Measurements from ENCODE around the gene DCT. TPM values are rescaled to one million over a fixed set of nuclear protein-coding genes. Genes with fewer than 3 reads are reported as not detected.

Gene DCT
- total and polyA plus RNA-seq, 2 of the 4 experiments (the other 2 are of a cell fraction): not detected

GRCh38 chr13:94414708-94415107 is 64.8 kb downstream of the DCT start:
- no CpG with 5 or more reads among the region's 4 CpGs for WGBS, 2 experiments (ENCODE audit: extremely low coverage in 2 of 2, insufficient read length in 1 of 2)
- no peak overlapping the region for H4K91ac ChIP-seq (ENCODE audit: insufficient read depth, low read depth, low read length)
- H2BK20ac ChIP-seq (ENCODE audit: low read depth, low read length): no peak overlapping the region
- H3K79me1 ChIP-seq (ENCODE audit: low read depth in 1 of 2, low read length in 2 of 2): no peaks in the 10 kb centered on the region
- H2AFZ ChIP-seq (replicated peaks; ENCODE audit: low read length, poor library complexity): no peak overlapping the region
- H2BK120ac ChIP-seq (ENCODE audit: low read depth, low read length): no peak overlapping the region
- no peaks in the 10 kb centered on the region for H3K36me3 ChIP-seq (ENCODE audit: control insufficient read depth, insufficient read depth, low read length)
- H3K4me2 ChIP-seq (ENCODE audit: low read depth, low read length): no peak overlapping the region
- peak; percentile 14 for DNase-seq
- no peak overlapping the region for H4K8ac ChIP-seq (ENCODE audit: low read depth in 2 of 2, low read length in 2 of 2)
- CTCF ChIA-PET: no interaction called here
- no peak overlapping the region for H3K18ac ChIP-seq (ENCODE audit: low read depth, low read length)
- H2BK5ac ChIP-seq (ENCODE audit: low read depth, low read length, poor library complexity, severe bottlenecking): no peak overlapping the region
- intact Hi-C loops (cut with micrococcal nuclease) (no loop called here), dilution Hi-C loops (cut with HindIII; ENCODE audit: low sequenced_read_pairs, unreplicated experiment) (no loop called here), in situ Hi-C loops (cut with MboI; ENCODE audit: low sequenced_read_pairs) (no loop called here)
- no peak overlapping the region for H3K4me3 ChIP-seq (ENCODE audit: insufficient read depth, low read depth, low read length)
- H3K9me1 ChIP-seq (ENCODE audit: insufficient read depth, low read length): no peaks in the 10 kb centered on the region
- H2BK15ac ChIP-seq (ENCODE audit: low read depth, low read length): no peak overlapping the region
- no peak overlapping the region for H2AK9ac ChIP-seq (replicated peaks; ENCODE audit: low read depth, low read length, poor library complexity)
- no peak overlapping the region for H3K14ac ChIP-seq (replicated peaks; ENCODE audit: low read depth, low read length)
- no TSS peak for BruUV-seq (replicated peaks)
- no peak for TF ChIP-seq MAZ (IDR thresholded peaks at IDR 0.05; ENCODE audit: borderline replicate concordance, low read depth, low read length)
- no peak for TF ChIP-seq RCOR1 (IDR thresholded peaks at IDR 0.05; ENCODE audit: insufficient replicate concordance, low read length)
- no peak for TF ChIP-seq CEBPB (IDR thresholded peaks at IDR 0.05; ENCODE audit: low read depth, low read length)
- no peak for TF ChIP-seq POLR2A (IDR thresholded peaks at IDR 0.05; ENCODE audit: low read depth, low read length)
- no peak overlapping the region for H3K23ac ChIP-seq (ENCODE audit: low read depth, low read length)
- POLR2A ChIA-PET (ENCODE audit: unreplicated experiment): no interaction called here
- H2AK5ac ChIP-seq (ENCODE audit: low read depth, low read length): no peak overlapping the region
- no peaks in the 10 kb centered on the region for H3K9me3 ChIP-seq (ENCODE audit: control insufficient read depth, insufficient read depth, low read length)
- H3K56ac ChIP-seq (ENCODE audit: extremely low read depth, insufficient read depth, low read length): no peak overlapping the region
- H3K27me3 ChIP-seq (ENCODE audit: control insufficient read depth, insufficient read depth, low read length): peaks cover 5% of the 10 kb centered on the region
- no peak overlapping the region for H4K5ac ChIP-seq (ENCODE audit: low read depth, low read length)
- H3K4me1 ChIP-seq (ENCODE audit: control insufficient read depth, insufficient read depth, low read length): no peaks in the 10 kb centered on the region
- H3K9ac ChIP-seq (ENCODE audit: low read depth, low read length): no peak overlapping the region
- H3K4ac ChIP-seq (ENCODE audit: low read depth, low read length): no peak overlapping the region
- H4K20me1 ChIP-seq (ENCODE audit: insufficient read depth, low read length): no peaks in the 10 kb centered on the region
- 0 out of 2 replicates have a peak, but pooled peaks have one; percentile 9 for ATAC-seq (ENCODE audit: low read depth)
- H3K27ac ChIP-seq (ENCODE audit: insufficient read depth, low read length): no peak overlapping the region

Measured in IMR-90 (cell line).